Pancreas (tissue), 10 donors: ENCODE measurements around the gene OR2D3. TPM values are rescaled to one million over a fixed set of nuclear protein-coding genes. Genes with fewer than 3 reads are reported as not detected.
"Not testable (repeated sequence)": the region's sequence is repeated elsewhere in the genome, so short reads cannot be mapped to it uniquely, and the experiment has no call there.

Source experiments
- ATAC-seq, 4 donors: fragments of 200-7000 bp; cut with Tn5 transposase; one replicate each; pipeline versions ENCODE4 v1.8.0 to v1.9.1; 2020; ENCODE audit warnings: mild to moderate bottlenecking in 4 of 4, moderate library complexity in 4 of 4
- DNase-seq, 6 donors: peaks; one replicate each; pipeline ENCODE4 v3.0.0-alpha.2; 2020
- FAIRE-seq: peaks from 2 replicates; lab custom pipeline; 2012; peaks lifted over from hg19 to GRCh38; lab: Jason Lieb, UNC
- H3K27ac ChIP-seq, 4 donors: fragments of 200-600 bp; sonication (generic); 1 replicate in 3 of 4; 2 replicates in 1 of 4; pipeline versions ENCODE4 v1.5.0 to v1.8.0; 2020
- H3K27me3 ChIP-seq, 4 donors: fragments of 200-600 bp; one replicate each; pipeline ENCODE4 v1.8.0; 2021
- H3K36me3 ChIP-seq, 3 donors: fragments of 200-600 bp; sonication (generic) in 1 of 3; one replicate each; pipeline versions ENCODE4 v1.5.0 to v1.8.0; 2020 to 2021
- H3K4me1 ChIP-seq, 3 donors: fragments of 200-600 bp; one replicate each; pipeline ENCODE4 v1.8.0; 2021
- H3K4me3 ChIP-seq, 4 donors: fragments of 200-600 bp; sonication (generic) in 2 of 4; one replicate each; pipeline versions ENCODE4 v1.5.0 to v1.8.0; 2020 to 2021
- H3K9me3 ChIP-seq, 4 donors: fragments of 200-600 bp; one replicate each; pipeline ENCODE4 v1.8.0; 2021
- CTCF ChIP-seq, 4 donors: fragments of 200-600 bp; sonication (generic) in 3 of 4; IDR thresholded peaks; one replicate each; pipeline versions ENCODE4 v1.5.0 to v1.8.0; 2021; ENCODE audit warnings: antibody characterized with exemption in 4 of 4
- WGBS, 2 donors: extraction: QIAGEN DNeasy Blood & Tissue Kit; methylation state at CpG; one replicate each; pipeline ENCODE4 v1.1.7; 2013; 5-methylcytosine and 5-hydroxymethylcytosine counted together
- intact Hi-C, 3 donors: fragments of 100-400 bp; cut with DNase I; formaldehyde crosslinking; loops; one replicate each; pipeline versions ENCODE4 v1.11.1 to v1.14.2; 2022
- polyA plus RNA-seq, 2 donors: library from polyadenylated mRNA; stranded (reverse); fragments of 200-250 nt; gene quantifications; one replicate each; pipeline ENCODE4 v1.2.3, GENCODE V29; 2013
- total RNA-seq, 6 donors: library from RNA; stranded (reverse); fragmentation: NEBNext Ultra II Directional in 4 of 6; extraction: Animal tissue kit (Norgen Biotek cat#: 25700) in 4 of 6; gene quantifications; one replicate each; pipeline versions ENCODE4 v1.2.1 to v1.2.4, GENCODE V29; 2021 to 2023
- donor health status: healthy with polysubstance abuse.
- donor health status: DM: no; HTN: no; CAD: no; lungs with moderate emphysema.
- donor health status: DM: no; HTN: no; CAD: no.
- donor health status: control.
- donor health status: control.
- donor health status: Bipolar disorder and iron deficiency.
- donor health status: DM: yes; HTN: yes; CAD: no.
- donor health status: DM: no; HTN: no; CAD: no.
- donor health status: DM: no; HTN: no; CAD: no.
- donor health status: DM: yes; HTN: yes; CAD: no.

OR2D3 gene
- total and polyA plus RNA-seq, 8 donors: not detected

GRCh38 chr11:6962673-6963072, 41.9 kb downstream of the OR2D3 start:
- DNase-seq (no peak), ATAC-seq (no peak), FAIRE-seq (no peak)
- Histone ChIP-seq H3K4me1 (no peaks in the 10 kb centered on the region), H3K36me3 (no peaks in the 10 kb centered on the region), H3K27me3 (no peaks in the 10 kb centered on the region), H3K9me3 (no peaks in the 10 kb centered on the region), H3K4me3 (no peak overlapping the region), H3K27ac (no peak overlapping the region)
- intact Hi-C loops: no loop called here
- WGBS, 2 donors: 92% methylated on average over 1 of the region's 1 CpG
- TF ChIP-seq CTCF (IDR thresholded peaks at IDR 0.05): no peak

GRCh38 chr11:6968816-6969215, 48.0 kb downstream of the OR2D3 start:
- no peaks in the 10 kb centered on the region for H3K4me1 ChIP-seq
- TF ChIP-seq CTCF (IDR thresholded peaks at IDR 0.05): no peak
- H3K27ac ChIP-seq: no peak overlapping the region
- no peaks in the 10 kb centered on the region for H3K27me3 ChIP-seq
- WGBS, 2 donors: 91 to 100% methylated on average over 1 of the region's 1 CpG
- intact Hi-C loops: no loop called here
- H3K4me3 ChIP-seq: no peak overlapping the region
- H3K36me3 ChIP-seq: no peaks in the 10 kb centered on the region
- FAIRE-seq: no peak
- DNase-seq: no peak
- ATAC-seq: no peak
- H3K9me3 ChIP-seq: no peaks in the 10 kb centered on the region

- intact Hi-C loops, H3K4me3 ChIP-seq, H3K27ac ChIP-seq, H3K27me3 ChIP-seq, FAIRE-seq, DNase-seq, ATAC-seq, H3K36me3 ChIP-seq, H3K9me3 ChIP-seq, H3K4me1 ChIP-seq: not testable (repeated sequence)
- WGBS, 2 donors: 76 to 79% methylated on average over 4 of the region's 4 CpGs
Measured at GRCh38 chr11:6969854-6970253, 49.1 kb downstream of the OR2D3 start.

Other genes with a start within 250 kb of the OR2D3 start
- 10 to 100 TPM; 10.6 to 24.5 (median 19.8) TPM for gene MRPL17, start 237.7 kb upstream of the OR2D3 start, total RNA-seq
- 10 to 100 TPM; 33.6 to 33.8 TPM for gene MRPL17, start 237.7 kb upstream of the OR2D3 start, polyA plus RNA-seq
- under 1 TPM in 5 of 6 donors, not detected in 1; 0.08 to 0.17 (median 0.12) TPM for gene OR2AG2, start 149.0 kb upstream of the OR2D3 start, total RNA-seq
- not detected for gene OR2AG2, start 149.0 kb upstream of the OR2D3 start, polyA plus RNA-seq
- gene OR2AG1, start 138.0 kb upstream of the OR2D3 start, total RNA-seq: not detected
- not detected for gene OR2AG1, start 138.0 kb upstream of the OR2D3 start, polyA plus RNA-seq
- gene OR6A2, start 121.3 kb upstream of the OR2D3 start, total RNA-seq: under 1 TPM; 0.06 to 0.39 (median 0.16) TPM
- not detected for gene OR6A2, start 121.3 kb upstream of the OR2D3 start, polyA plus RNA-seq
- not detected for gene OR10A5, start 75.3 kb upstream of the OR2D3 start, total RNA-seq
- not detected for gene OR10A5, start 75.3 kb upstream of the OR2D3 start, polyA plus RNA-seq
- gene OR10A2, start 57.9 kb upstream of the OR2D3 start, total RNA-seq: not detected
- gene OR10A2, start 57.9 kb upstream of the OR2D3 start, polyA plus RNA-seq: not detected
- not detected for gene OR10A4, start 44.4 kb upstream of the OR2D3 start, total RNA-seq
- not detected for gene OR10A4, start 44.4 kb upstream of the OR2D3 start, polyA plus RNA-seq
- under 1 TPM in 4 of 6 donors, not detected in 2; 0.19 to 0.28 (median 0.20) TPM for gene OR2D2, start 28.5 kb upstream of the OR2D3 start, total RNA-seq
- gene OR2D2, start 28.5 kb upstream of the OR2D3 start, polyA plus RNA-seq: not detected
- 1 to 10 TPM; 1.7 to 4.5 (median 2.7) TPM for gene ZNF215, start 5.4 kb downstream of the OR2D3 start, total RNA-seq
- 1 to 10 TPM; 1.6 TPM for gene ZNF215, start 5.4 kb downstream of the OR2D3 start, polyA plus RNA-seq
- 1 to 10 TPM in 5 of 6 donors, under 1 TPM in 1; 0.88 to 4.3 (median 1.8) TPM for gene ZNF214, start 99.3 kb downstream of the OR2D3 start, total RNA-seq
- 1 to 10 TPM in 1 of 2 donors, under 1 TPM in 1; 0.34 to 1.1 TPM for gene ZNF214, start 99.3 kb downstream of the OR2D3 start, polyA plus RNA-seq
- under 1 TPM in 4 of 6 donors, not detected in 2; 0.06 to 0.09 (median 0.07) TPM for gene NLRP14, start 99.5 kb downstream of the OR2D3 start, total RNA-seq
- under 1 TPM in 1 of 2 donors, not detected in 1; 0.07 TPM for gene NLRP14, start 99.5 kb downstream of the OR2D3 start, polyA plus RNA-seq
- gene RBMXL2, start 168.0 kb downstream of the OR2D3 start, total RNA-seq: not detected
- not detected for gene RBMXL2, start 168.0 kb downstream of the OR2D3 start, polyA plus RNA-seq